Neutrophil (primary cell): ENCODE data around the gene MMP10.

Source experiments
- H3K27ac ChIP-seq: fragments of 200-600 bp; sonication (generic); 2 replicates; pipeline ENCODE4 v1.5.1; 2016; ENCODE audit warnings: mild to moderate bottlenecking, moderate library complexity
- H3K27me3 ChIP-seq: fragments of 200-600 bp; sonication (generic); 2 replicates; pipeline ENCODE4 v1.6.0; 2016; ENCODE audit warnings: mild to moderate bottlenecking
- H3K36me3 ChIP-seq: fragments of 200-600 bp; sonication (generic); 2 replicates; pipeline ENCODE4 v1.5.1; 2017
- H3K4me1 ChIP-seq, 2 experiments: fragments of 200-600 bp in 1 of 2; sonication (generic) in 1 of 2; 1 replicate in 1 of 2; 2 replicates in 1 of 2; pipeline versions ENCODE4 v1.5.1 to v1.6.1; 2013 to 2016; ENCODE audit warnings: low read depth in 1 of 2, low read length in 1 of 2, mild to moderate bottlenecking in 1 of 2, moderate library complexity in 1 of 2; ENCODE audit not compliant: control insufficient read depth in 1 of 2, insufficient read depth in 1 of 2
- H3K4me3 ChIP-seq, 2 experiments: fragments of 200-600 bp in 1 of 2; sonication (generic) in 1 of 2; 1 replicate in 1 of 2; 2 replicates in 1 of 2; pipeline ENCODE4 v1.5.1; 2013 to 2016; ENCODE audit warnings: low read depth in 1 of 2, low read length in 1 of 2, mild to moderate bottlenecking in 1 of 2, moderate library complexity in 1 of 2
- H3K9me3 ChIP-seq: fragments of 200-600 bp; sonication (generic); 2 replicates; pipeline ENCODE4 v1.5.1; 2016
- CTCF ChIP-seq: fragments of 200-600 bp; sonication (generic); IDR thresholded peaks from 2 replicates; pipeline ENCODE4 v1.5.1; 2016; ENCODE audit warnings: antibody characterized with exemption

The MMP10 gene

GRCh38 chr11:102770191-102770590 lies 10.2 kb downstream of the MMP10 start:
- Histone ChIP-seq H3K36me3 (no peaks in the 10 kb centered on the region), H3K4me1 (no peaks in the 10 kb centered on the region), H3K27ac (no peak overlapping the region), H3K4me3 (no peak overlapping the region), H3K27me3 (peaks cover 55% of the 10 kb centered on the region), H3K9me3 (no peaks in the 10 kb centered on the region)
- no peak for TF ChIP-seq CTCF

- no peak overlapping the region for H3K4me3 ChIP-seq
- no peak for TF ChIP-seq CTCF
- no peak overlapping the region for H3K27ac ChIP-seq
- no peaks in the 10 kb centered on the region for H3K4me1 ChIP-seq
- H3K27me3 ChIP-seq: peaks cover 57% of the 10 kb centered on the region
- H3K9me3 ChIP-seq: no peaks in the 10 kb centered on the region
- H3K36me3 ChIP-seq: no peaks in the 10 kb centered on the region
These were observed 12.6 kb downstream of the MMP10 start for GRCh38 chr11:102767800-102768199.

- peaks cover 0 to under 1% of the 10 kb centered on the region in 2 experiments for H3K4me1 ChIP-seq
- no peaks in the 10 kb centered on the region for H3K9me3 ChIP-seq
- no peak overlapping the region for H3K4me3 ChIP-seq
- H3K27me3 ChIP-seq: peaks cover 54% of the 10 kb centered on the region
- no peak overlapping the region for H3K27ac ChIP-seq
- no peaks in the 10 kb centered on the region for H3K36me3 ChIP-seq
- no peak for TF ChIP-seq CTCF
These were observed 17.0 kb downstream of the MMP10 start for GRCh38 chr11:102763440-102763839.

GRCh38 chr11:102762361-102762767 lies 18.1 kb downstream of the MMP10 start:
- Histone ChIP-seq H3K9me3 (no peaks in the 10 kb centered on the region), H3K36me3 (no peaks in the 10 kb centered on the region), H3K4me1 (peaks cover 4 to 8% of the 10 kb centered on the region in 2 experiments), H3K4me3 (no peak overlapping the region), H3K27ac (no peak overlapping the region), H3K27me3 (peaks cover 54% of the 10 kb centered on the region)
- TF ChIP-seq CTCF: no peak

GRCh38 chr11:102761646-102762238 lies 18.7 kb downstream of the MMP10 start:
- H3K4me3 ChIP-seq: no peak overlapping the region
- peaks cover 52% of the 10 kb centered on the region for H3K27me3 ChIP-seq
- no peak for TF ChIP-seq CTCF
- no peaks in the 10 kb centered on the region for H3K36me3 ChIP-seq
- no peak overlapping the region for H3K27ac ChIP-seq
- H3K4me1 ChIP-seq: peaks cover 4 to 8% of the 10 kb centered on the region in 2 experiments
- H3K9me3 ChIP-seq: no peaks in the 10 kb centered on the region
